ENCODE data around the gene MPRIP.

MPRIP gene

DNA sequence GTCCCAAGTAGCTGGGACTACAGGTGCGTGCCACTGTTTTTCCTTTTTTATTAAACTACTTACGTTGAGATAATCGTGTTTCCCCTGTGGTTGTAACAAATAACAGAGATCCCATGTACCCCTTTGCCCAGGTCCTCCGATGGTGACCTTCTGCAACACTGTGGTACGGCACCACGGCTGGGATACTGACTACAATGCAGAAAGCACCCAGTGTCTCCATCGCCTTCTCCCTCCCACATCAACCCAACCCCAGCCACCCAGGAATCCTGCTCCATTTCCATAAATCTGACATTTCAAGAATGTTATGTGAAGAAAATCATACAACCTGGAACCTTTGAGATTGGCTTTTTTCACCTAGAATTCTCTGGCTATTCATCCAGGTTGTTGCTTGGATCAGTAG lies 22.1 kb downstream of the MPRIP start:
- H3K4me3 ChIP-seq (ENCODE audit: low read depth, low read length), result no peak overlapping the region

DNA sequence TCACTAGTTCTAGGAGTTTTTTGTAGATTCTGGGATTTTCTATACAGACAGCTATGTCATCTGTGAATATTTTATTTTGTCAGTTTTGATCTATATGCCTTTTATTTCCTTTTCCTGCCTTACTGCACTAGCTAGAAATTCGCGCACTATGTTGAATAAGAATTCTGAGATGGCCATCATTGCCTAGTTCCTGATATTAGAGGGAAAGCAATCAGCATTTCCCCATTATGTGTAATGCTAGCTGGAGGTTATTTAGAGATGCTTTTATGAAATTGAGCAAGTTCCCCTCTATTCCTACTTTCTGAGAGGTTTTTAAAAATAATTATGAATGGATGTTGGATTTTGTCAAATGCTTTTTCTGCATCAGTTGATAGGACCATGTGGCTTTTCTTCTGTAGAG lies 23.8 kb downstream of the MPRIP start:
- no peak overlapping the region for H3K4me3 ChIP-seq (ENCODE audit: low read depth, low read length)

DNA sequence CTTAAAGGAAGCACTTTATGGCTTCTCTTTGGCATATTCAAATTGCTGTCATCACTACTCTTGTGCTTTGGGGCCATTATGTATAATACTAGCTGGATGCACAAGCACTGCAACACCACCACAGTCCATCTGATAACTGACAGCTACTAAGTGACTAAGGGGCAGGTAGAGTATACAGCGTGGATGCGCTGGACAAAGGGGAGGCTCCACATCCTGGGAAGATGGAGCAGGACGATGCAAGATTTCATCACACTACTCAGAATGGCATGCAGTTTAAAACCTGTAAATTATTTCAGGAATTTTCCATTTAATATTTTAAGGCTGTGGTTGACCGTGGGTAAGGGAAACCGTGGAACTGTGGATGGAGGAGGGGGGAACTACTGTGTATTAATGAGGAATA lies 25.0 kb downstream of the MPRIP start:
- H3K4me3 ChIP-seq (ENCODE audit: low read depth, low read length), result no peak overlapping the region

DNA sequence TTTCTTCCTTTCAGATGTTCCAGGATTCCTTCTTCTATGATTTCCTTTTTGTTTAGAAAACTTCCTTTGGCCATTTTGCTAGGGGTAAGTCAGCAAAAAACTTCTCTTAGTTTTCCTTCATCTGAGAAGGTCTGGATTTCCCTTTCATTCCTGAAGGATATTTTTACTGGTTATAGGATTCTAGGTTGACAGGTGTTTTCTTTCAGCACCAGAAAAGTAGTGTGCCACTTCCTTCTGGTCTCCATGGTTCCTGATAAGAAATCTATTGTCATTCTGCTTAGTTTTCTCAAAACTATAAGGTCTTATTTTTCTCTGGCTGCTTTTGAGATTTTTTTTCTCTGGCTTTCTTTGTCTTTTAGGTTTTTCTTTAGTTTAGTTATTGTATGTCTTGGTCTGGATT lies 27.6 kb downstream of the MPRIP start:
- no peak overlapping the region for H3K4me3 ChIP-seq (ENCODE audit: low read depth, low read length)

DNA sequence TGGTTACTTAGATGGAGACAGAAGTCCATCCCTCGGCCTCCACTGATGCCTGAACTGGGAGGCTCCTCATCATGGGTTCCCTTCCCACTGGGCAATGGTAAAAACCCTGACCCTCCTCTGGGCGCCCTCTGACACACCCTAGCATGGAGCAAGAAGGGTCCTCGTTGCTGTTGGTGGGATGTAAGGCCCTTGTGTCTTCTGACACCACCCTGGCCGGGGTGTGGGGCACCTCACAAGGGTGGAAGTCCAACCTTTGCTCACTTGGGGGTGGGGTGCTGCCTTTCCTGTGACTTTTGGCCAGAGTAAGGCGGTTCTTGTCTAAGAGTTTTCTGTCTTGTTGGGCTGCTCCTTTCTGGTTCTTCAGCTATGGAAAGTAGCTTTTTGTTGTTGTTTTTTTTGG lies 28.7 kb downstream of the MPRIP start:
- H3K4me3 ChIP-seq (ENCODE audit: low read depth, low read length), result no peak overlapping the region

DNA sequence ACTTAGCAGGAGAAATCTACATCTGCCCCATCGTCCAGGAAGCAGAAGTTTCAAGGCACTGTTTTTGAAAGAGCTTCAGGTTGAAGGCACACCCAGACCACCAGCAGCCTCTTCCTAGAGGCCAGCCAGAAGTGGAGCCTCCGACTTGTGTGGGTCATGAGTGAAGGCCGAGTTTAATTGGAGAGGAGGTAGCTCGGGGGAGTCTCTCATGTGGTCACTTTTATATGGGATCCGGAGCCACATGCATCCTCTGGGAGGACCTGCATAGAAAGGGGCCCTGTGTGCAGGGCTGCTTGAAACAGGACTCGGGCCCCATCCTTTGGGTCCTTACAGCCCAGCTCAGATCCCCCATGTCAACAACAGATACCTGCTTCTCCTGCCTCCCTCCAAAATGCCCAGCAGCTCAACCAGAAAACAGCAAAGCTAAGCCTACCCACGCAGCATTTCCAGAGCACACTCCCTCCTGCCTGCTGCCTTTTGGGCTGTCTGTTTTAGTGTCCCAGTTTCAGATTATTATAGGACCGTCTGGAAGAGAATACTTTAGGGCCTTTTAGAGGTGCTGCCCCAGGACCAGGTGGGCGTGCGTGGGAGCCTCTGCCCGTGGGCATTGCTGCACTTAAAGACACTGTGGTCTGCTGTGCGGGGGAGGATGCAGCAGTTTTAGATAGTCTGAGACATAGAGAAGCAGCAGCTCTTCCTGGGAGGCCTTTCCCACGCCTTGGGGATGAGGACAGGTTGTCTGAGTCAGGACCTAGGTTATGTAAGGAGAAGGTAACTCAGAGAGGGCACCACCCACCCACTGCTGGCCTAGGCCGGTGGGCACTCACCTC lies 29.5 kb downstream of the MPRIP start:
- no peak overlapping the region for H3K4me3 ChIP-seq (ENCODE audit: low read depth, low read length)

DNA sequence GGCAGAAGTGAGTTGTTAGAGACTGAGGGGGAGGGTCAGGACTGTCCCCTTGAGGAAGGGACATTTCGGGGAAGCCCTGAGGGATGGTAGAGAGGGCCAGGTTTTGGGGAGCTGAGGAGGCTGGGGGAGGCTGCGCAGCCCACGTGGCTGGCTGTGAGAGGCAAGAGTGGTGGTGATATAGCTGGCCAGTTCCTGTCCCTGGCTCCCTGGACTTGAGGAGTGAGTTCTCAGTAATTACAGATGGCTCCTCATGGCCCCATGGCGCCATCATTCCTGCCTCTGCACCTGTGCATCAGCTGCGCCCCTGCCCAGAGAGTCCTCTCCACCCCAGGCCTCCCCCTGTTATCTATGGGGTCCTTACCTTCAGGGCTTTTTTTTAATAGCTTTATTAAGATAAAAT lies 30.3 kb downstream of the MPRIP start:
- no peak overlapping the region for H3K4me3 ChIP-seq (ENCODE audit: low read depth, low read length)

DNA sequence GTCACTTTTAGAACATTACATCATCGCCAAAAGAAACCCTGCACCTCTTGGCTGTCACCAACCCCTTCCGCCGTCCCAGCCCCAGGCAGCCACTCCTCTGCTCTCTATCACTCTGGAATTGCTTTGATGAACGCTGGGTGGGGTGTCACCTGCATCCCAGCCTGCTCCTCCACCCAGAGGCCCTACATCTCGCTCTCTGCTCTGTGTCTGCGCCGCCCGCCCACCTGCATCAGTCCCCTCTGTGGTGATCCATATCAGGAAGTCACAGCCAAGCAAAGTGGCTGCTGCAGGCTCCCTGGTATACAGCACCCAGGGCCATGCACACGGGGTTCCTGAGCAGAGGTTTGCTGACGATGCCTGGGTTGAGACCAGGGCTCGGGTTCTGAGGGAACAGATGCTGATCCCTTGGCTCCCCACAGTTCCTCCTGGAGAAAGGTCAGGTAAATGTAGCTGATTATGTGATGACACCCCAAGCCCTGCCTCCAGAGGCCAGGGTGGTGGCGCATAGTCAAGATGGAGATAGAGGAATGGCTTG lies 30.8 kb downstream of the MPRIP start:
- no peak overlapping the region for H3K4me3 ChIP-seq (ENCODE audit: low read depth, low read length)

DNA sequence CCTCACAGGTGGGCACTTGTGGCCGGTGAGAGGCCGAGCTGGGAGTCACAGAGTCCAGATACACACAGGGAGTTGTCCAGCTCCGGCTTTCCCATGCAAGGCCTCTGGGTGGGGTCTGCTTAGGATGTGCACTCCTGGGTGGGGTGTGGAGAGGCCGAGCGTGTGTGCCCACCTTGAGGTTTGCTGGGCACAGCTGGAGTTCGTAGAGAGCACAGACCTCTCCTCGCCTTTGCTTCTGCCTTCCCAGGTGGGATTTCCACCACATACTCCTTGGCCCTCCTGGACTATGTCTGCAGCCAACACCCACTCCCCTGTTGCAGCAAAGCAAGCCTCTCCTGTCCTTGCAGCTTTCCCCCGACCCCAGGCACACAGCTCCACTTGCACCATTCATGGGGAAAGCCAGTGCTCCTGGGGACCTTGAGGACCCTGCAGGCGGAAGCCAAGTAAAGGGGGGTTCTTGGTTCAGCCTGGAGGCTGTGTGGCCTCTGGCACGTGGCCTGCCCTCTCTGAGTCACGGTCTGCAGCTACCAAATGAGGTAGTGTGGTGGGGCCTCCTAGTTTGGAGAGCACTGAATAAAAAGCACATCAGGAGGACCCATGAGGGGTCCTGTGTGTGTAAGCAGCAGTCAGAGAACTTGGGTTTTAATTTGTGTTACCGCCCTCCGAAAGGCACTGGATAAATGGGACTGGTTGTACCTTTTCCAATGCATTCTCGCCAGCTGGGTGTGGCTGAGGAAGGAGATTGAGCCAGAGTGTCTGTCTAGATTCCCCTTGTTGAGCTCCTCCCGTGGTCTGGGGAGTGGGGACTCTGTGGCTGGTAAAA lies 31.5 kb downstream of the MPRIP start:
- no peak overlapping the region for H3K4me3 ChIP-seq (ENCODE audit: low read depth, low read length)

DNA sequence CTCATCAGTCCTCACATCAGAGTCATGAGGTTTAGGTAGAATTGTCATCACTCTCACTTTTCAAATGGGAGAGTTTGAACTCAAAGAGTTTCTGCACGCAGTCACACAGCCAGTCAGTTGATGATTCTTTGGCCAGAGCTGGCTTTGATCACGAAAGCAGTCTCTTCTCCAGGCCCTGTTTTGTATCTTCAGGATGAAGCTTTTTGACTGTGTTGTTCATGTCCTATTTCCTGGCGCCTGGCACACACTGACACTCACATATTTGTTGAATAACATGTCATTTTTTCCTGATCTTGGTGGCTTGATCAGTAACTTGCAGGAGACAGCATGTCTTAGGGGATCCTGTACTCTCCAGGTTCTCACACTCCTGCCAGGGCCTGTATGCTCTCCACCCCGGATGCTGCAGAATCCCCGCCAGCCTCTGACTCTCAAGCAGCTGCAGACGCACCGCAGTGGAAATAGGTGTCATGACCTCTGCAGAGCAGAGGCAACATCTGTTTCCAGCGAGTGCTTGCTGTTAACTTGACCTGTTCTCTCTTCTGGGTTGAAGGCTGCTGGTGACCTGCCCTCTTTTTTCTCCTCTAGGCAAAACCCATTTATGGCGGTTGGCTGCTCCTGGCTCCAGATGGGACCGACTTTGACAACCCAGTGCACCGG lies 33.0 kb downstream of the MPRIP start:
- H3K4me3 ChIP-seq (ENCODE audit: low read depth, low read length), result no peak overlapping the region

DNA sequence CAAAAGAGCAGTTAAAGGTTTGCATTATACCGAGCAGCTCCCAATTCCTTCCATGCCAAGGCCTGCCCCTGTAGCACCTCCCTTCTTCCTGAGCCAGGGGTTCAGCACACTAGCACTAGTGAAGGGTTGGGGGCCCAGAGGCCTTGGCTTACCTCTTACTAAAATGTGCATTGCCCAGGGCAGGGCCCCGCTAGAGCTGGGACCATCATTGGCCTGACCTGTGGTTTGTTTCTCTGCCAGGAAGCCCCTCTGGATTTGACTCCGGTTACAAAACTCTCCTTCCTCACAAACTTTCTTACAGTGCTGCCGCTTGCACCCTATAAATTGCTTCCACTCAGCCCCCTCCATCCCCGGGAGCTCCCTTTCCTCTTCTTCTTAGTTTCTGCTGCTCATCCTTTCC lies 33.8 kb downstream of the MPRIP start:
- H3K4me3 ChIP-seq (ENCODE audit: low read depth, low read length), result no peak overlapping the region

DNA sequence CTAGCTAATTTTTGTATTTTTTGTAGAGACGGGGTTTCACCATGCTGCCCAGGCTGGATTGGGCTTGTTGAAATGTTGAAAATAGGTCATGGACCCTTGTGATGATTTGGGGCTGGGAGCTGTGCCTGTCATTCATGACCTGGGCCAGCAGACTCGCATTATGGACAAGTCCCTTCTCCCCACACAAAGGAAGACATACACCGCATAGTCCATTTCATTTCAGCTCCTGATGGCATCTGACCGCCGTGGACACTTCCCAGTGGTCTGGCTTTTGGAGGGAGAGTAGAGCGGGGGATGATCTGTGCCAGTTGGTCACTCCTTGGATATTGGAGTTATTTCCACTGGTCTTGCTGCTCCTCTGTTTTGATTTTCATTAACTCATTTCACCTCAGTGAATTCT lies 34.8 kb downstream of the MPRIP start:
- no peak overlapping the region for H3K4me3 ChIP-seq (ENCODE audit: low read depth, low read length)

DNA sequence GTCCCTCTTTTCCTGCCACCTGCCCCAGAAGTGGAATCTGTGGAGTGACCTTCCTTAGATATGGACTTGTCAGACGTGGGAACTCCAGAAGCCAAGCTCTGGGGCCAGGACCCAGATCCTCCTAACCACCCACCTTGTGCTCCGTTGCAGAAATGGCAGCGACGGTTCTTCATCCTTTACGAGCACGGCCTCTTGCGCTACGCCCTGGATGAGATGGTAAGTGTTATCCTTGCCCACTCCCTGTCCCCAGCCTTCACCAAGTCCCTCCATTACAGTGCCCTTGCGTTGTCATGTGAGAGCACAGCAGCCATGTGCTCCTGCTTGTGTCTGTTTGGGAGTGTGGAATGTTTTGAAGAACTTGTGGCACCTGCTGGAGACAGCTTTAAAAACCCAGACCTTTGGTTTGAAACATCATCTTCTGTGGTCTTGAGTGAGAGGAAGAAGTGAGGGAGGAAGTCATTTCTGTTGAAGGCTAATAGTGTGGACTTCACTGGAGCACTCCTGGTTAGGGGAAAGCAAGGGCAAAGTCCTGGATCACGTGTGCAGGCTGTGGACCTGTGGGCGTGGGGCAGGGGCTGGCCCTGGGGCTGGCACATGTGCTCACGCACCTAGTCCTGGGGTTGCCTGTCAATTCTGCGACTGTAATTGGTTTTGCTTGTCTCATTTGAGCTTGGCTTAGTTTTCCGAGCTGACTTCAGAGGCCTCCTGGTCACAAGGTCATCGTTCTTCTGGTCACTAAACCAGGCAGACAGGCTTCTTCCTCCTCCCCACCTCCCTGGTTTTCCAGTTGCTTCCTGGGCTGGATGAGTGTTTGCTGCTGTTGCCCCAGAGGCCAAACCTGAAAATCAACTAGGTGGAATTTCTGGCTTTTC lies 35.8 kb downstream of the MPRIP start:
- H3K4me3 ChIP-seq (ENCODE audit: low read depth, low read length), result no peak overlapping the region

DNA sequence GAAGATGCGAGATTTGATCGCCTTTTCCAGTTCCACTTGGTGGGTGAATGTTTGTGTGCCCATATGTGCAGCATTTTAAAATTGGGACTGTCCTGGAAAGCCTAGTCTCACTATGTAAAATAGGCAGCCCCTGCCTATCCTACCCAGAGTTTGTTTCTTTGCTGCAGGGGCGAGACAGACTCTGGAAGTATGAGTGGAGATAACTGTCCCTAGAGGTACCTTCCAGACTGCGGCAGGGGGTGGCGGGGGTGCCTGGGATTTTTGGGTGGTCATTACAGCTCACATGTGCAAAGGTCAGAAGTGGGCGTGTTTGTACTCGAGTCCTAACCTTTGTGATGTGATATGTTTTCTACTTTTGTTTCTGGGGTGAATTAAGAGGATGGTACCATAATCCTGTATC lies 36.6 kb downstream of the MPRIP start:
- H3K4me3 ChIP-seq (ENCODE audit: low read depth, low read length), result no peak overlapping the region

DNA sequence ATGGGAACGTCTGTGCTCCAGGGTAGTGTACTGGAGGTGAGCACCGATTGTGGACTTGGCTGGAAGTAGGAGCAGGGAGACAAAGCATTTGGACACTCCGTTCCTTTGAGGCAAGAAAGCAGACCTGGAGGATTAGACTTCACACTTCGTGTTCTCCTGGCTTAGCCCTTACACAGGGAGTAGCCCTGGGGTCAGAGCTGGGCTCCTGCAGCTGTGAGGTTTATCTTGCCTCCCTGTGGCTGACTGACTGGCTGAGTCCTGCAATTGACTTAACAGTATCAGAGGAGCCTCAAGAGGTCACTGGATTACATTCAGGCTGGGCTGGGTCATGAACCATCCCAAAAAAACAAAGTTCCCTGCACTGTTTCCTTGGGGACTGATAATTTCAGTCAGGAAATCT lies 37.1 kb downstream of the MPRIP start:
- H3K4me3 ChIP-seq (ENCODE audit: low read depth, low read length), result no peak overlapping the region

DNA sequence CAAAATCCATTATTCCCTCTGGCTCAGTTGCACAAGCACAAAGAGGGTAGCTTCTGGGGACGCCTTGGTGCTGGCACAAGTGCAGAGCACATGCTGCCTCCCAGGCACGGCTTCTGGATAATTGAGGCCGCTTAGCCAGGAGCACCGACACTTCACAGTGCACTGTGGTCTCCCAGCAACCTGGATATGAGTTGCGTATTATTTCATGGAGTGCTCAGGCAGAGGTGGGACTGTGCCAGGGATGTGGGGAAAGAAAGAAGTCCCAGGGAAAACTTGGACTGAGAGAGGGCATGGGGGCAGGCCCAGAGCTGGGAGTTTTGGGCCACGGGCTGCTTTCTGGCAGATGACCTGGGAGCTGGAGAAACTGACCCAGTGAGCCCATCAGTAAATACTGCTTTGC lies 37.5 kb downstream of the MPRIP start:
- H3K4me3 ChIP-seq (ENCODE audit: low read depth, low read length), result no peak overlapping the region

DNA sequence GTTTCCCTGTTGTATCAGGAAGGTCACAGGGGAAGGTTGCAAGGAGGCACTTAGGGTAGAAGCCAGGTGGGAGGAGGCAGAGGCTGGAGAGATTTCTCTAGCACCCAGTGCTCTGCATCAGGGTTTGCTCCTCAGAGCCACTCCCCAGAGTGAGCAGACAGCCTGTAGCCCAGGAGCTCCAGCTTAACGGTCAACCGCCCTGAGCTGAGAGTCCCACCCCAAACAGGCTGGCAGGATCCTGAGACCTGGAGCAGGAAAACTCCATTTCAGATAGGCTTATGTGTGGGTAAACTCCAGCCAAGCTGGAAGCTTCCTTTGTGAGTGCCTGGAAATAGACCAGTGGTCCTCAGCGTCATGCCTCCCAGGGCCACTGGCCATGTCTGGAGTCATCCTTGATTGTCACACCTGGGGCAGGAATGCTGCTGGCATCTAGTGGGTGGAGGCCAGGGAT lies 37.9 kb downstream of the MPRIP start:
- no peak overlapping the region for H3K4me3 ChIP-seq (ENCODE audit: low read depth, low read length)

DNA sequence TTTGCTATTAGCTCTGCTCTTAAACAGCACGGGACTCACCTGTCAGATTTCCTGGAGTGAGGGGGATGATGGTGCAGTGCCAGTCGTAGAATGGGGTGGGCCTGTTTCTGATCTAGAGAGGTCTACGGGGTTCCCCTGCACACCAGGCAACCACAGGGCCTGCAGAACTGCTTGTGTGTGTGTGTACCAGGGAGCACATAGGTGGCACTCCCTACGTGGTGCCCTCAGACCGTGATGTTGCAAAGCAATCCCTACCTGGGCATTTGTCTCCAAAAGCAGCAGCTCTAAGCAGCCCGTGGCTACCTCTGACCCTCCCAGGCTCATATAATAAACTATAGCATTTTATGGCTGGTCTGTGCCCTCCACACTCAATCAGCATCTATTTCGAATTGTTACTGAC lies 38.5 kb downstream of the MPRIP start:
- no peak overlapping the region for H3K4me3 ChIP-seq (ENCODE audit: low read depth, low read length)

DNA sequence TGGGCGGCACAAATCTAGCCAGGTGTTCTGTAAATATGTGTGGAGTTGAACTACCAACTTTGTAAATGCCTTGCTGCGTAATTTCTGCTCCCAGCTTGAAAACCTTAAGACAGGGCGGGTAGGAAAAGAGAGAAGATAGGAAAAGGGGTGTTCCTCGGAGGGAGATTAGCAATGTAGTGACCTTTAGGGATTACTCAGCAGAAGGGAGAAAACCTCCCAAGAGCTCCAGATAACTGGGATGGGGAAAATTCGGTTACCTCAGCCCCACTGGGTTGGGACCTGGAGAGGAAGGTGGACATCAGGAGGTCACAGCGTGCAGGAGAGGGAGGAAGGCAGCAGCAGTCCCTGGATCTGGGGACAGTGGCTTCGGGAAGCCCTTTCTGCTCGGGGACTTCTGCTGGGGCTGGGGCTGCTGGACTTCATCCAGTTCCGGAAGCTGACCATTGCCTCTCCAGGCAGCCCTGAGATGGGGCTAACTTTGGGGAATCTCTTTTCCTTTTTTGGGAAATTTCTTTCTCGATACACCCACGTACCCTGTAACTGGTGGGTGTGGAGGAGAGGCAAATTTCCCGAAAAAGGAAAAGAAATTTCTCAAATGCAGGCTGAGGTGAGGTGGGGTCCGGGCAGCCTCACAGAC lies 39.2 kb downstream of the MPRIP start:
- no peak overlapping the region for H3K4me3 ChIP-seq (ENCODE audit: low read depth, low read length)

DNA sequence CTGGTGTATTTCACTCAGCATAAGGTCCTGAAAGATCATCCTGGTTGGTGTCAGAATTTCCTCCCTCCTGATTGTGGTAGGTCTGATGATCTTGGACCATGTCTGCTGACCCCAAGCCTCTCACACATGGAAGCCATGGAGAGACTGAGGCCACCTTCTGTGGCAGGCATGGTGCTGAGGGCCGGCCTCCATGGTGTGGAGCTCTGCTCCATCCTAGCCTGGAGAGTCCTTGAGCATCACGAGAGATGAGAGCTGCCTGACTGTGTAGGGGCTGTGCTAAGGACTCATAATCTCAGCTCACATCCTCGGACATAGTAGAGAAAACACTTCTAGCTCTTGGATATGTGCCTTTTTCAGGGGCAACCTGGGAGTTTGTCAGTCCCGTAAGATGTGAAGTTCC lies 40.6 kb downstream of the MPRIP start:
- H3K4me3 ChIP-seq (ENCODE audit: low read depth, low read length), result no peak overlapping the region
